GM12878 (cell line): ENCODE measurements around the gene ORC1.

ENCODE experiments used
- CTCF ChIP-seq, 3 experiments: IDR thresholded peaks in 2 of 3; conservative IDR thresholded peaks in 1 of 3; 2 replicates each; pipeline ENCODE4 v1.5.1; 2011; ENCODE audit warnings: low read depth in 3 of 3, low read length in 3 of 3, mild to moderate bottlenecking in 3 of 3, control low read depth in 2 of 3, moderate library complexity in 2 of 3, inconsistent platforms in 1 of 3, mixed read lengths in 1 of 3; ENCODE audit not compliant: control insufficient read depth in 2 of 3, insufficient read depth in 1 of 3; ENCODE audit errors: extremely low read depth in 1 of 3
- POLR2AphosphoS5 ChIP-seq: IDR thresholded peaks from 2 replicates; pipeline ENCODE4 v1.6.1; 2011; ENCODE audit warnings: mild to moderate bottlenecking, low read length, inconsistent platforms

GRCh38 chr1:52359676-52360594, 44.3 kb downstream of the ORC1 start:
- TF ChIP-seq POLR2AphosphoS5 (no peak), CTCF (IDR thresholded peaks at IDR 0.05 in 2 of 3, conservative IDR thresholded peaks at IDR 0.05 in 1 of 3; ENCODE audit: control insufficient read depth in 2 of 3, extremely low read depth in 1 of 3, insufficient read depth in 1 of 3, low read depth in 3 of 3, low read length in 3 of 3) (no peak)
